ENCODE measurements around the gene PDZD2.

The PDZD2 gene

GRCh38 chr5:31613651-31614050 lies 25.3 kb upstream of the PDZD2 start:
- Histone ChIP-seq H2AFZ (ENCODE audit: low read length) (no peak overlapping the region), H3K9me3 (replicated peaks; ENCODE audit: insufficient read depth, low read length) (no peaks in the 10 kb centered on the region), H3K27ac (ENCODE audit: low read length) (no peak overlapping the region), H3F3A (ENCODE audit: insufficient read depth, low read length) (no peaks in the 10 kb centered on the region), H3K4me1 (ENCODE audit: low read length) (no peaks in the 10 kb centered on the region), H3K9ac (ENCODE audit: low read length) (no peak overlapping the region), H3K4me3 (ENCODE audit: low read length) (no peak overlapping the region), H3K36me3 (replicated peaks; ENCODE audit: insufficient read depth, low read length) (no peaks in the 10 kb centered on the region), H3K79me2 (ENCODE audit: low read length) (no peaks in the 10 kb centered on the region), H3K27me3 (replicated peaks; ENCODE audit: insufficient read depth, low read length) (no peaks in the 10 kb centered on the region), H3K4me2 (ENCODE audit: low read depth, low read length) (no peak overlapping the region), H3K9me2 (replicated peaks; ENCODE audit: insufficient read depth, low read length) (no peaks in the 10 kb centered on the region), H4K20me1 (ENCODE audit: insufficient read depth, low read length) (no peaks in the 10 kb centered on the region)
- TF ChIP-seq EZH2phosphoT487 (IDR thresholded peaks at IDR 0.05; ENCODE audit: low read length): no peak
- no peak for TF ChIP-seq EZH2 (optimal IDR thresholded peaks at IDR 0.05; ENCODE audit: low read depth, low read length)
- no peak for TF ChIP-seq CTCF (IDR thresholded peaks at IDR 0.05; ENCODE audit: low read length)
- DNase-seq: no peak

- no peaks in the 10 kb centered on the region for H3F3A ChIP-seq (ENCODE audit: insufficient read depth, low read length)
- no peaks in the 10 kb centered on the region for H3K36me3 ChIP-seq (replicated peaks; ENCODE audit: insufficient read depth, low read length)
- H3K4me2 ChIP-seq (ENCODE audit: low read depth, low read length): no peak overlapping the region
- no peak overlapping the region for H3K27ac ChIP-seq (ENCODE audit: low read length)
- no peaks in the 10 kb centered on the region for H3K27me3 ChIP-seq (replicated peaks; ENCODE audit: insufficient read depth, low read length)
- H4K20me1 ChIP-seq (ENCODE audit: insufficient read depth, low read length): no peaks in the 10 kb centered on the region
- H3K9me2 ChIP-seq (replicated peaks; ENCODE audit: insufficient read depth, low read length): no peaks in the 10 kb centered on the region
- no peaks in the 10 kb centered on the region for H3K9me3 ChIP-seq (replicated peaks; ENCODE audit: insufficient read depth, low read length)
- no peak overlapping the region for H3K9ac ChIP-seq (ENCODE audit: low read length)
- no peak overlapping the region for H3K4me3 ChIP-seq (ENCODE audit: low read length)
- DNase-seq: no peak
- H3K79me2 ChIP-seq (ENCODE audit: low read length): no peaks in the 10 kb centered on the region
- H2AFZ ChIP-seq (ENCODE audit: low read length): no peak overlapping the region
- H3K4me1 ChIP-seq (ENCODE audit: low read length): no peaks in the 10 kb centered on the region
- TF ChIP-seq EZH2 (optimal IDR thresholded peaks at IDR 0.05; ENCODE audit: low read depth, low read length): no peak
- TF ChIP-seq EZH2phosphoT487 (IDR thresholded peaks at IDR 0.05; ENCODE audit: low read length): no peak
- no peak for TF ChIP-seq CTCF (IDR thresholded peaks at IDR 0.05; ENCODE audit: low read length)
Measured at GRCh38 chr5:31614151-31615020, 24.5 kb upstream of the PDZD2 start.

GRCh38 chr5:31617867-31618266 lies 21.1 kb upstream of the PDZD2 start:
- no peaks in the 10 kb centered on the region for H3F3A ChIP-seq (ENCODE audit: insufficient read depth, low read length)
- no peaks in the 10 kb centered on the region for H3K4me1 ChIP-seq (ENCODE audit: low read length)
- H3K27ac ChIP-seq (ENCODE audit: low read length): no peak overlapping the region
- no peak for DNase-seq
- no peak overlapping the region for H3K9ac ChIP-seq (ENCODE audit: low read length)
- H4K20me1 ChIP-seq (ENCODE audit: insufficient read depth, low read length): no peaks in the 10 kb centered on the region
- no peaks in the 10 kb centered on the region for H3K79me2 ChIP-seq (ENCODE audit: low read length)
- H3K4me3 ChIP-seq (ENCODE audit: low read length): no peak overlapping the region
- H3K9me3 ChIP-seq (replicated peaks; ENCODE audit: insufficient read depth, low read length): no peaks in the 10 kb centered on the region
- H3K36me3 ChIP-seq (replicated peaks; ENCODE audit: insufficient read depth, low read length): no peaks in the 10 kb centered on the region
- H3K27me3 ChIP-seq (replicated peaks; ENCODE audit: insufficient read depth, low read length): no peaks in the 10 kb centered on the region
- TF ChIP-seq EZH2 (optimal IDR thresholded peaks at IDR 0.05; ENCODE audit: low read depth, low read length): no peak
- TF ChIP-seq CTCF (IDR thresholded peaks at IDR 0.05; ENCODE audit: low read length): no peak
- no peak for TF ChIP-seq EZH2phosphoT487 (IDR thresholded peaks at IDR 0.05; ENCODE audit: low read length)
- H2AFZ ChIP-seq (ENCODE audit: low read length): no peak overlapping the region
- H3K9me2 ChIP-seq (replicated peaks; ENCODE audit: insufficient read depth, low read length): no peaks in the 10 kb centered on the region
- H3K4me2 ChIP-seq (ENCODE audit: low read depth, low read length): no peak overlapping the region

All from MM.1S (cell line).